ENCODE data around the gene LEFTY2.
"Not testable (repeated sequence)": the region's sequence is repeated elsewhere in the genome, so short reads cannot be mapped to it uniquely, and the experiment has no call there.

LEFTY2 gene

GRCh38 chr1:225950905-225951497 lies 10.0 kb upstream of the LEFTY2 start:
- no peak for DNase-seq

- no peak for DNase-seq
Observed at GRCh38 chr1:225949041-225949440, 8.0 kb upstream of the LEFTY2 start.

GRCh38 chr1:225946803-225947202 lies 5.8 kb upstream of the LEFTY2 start:
- DNase-seq, result no peak

GRCh38 chr1:225946082-225946620 lies 5.1 kb upstream of the LEFTY2 start:
- no peak for DNase-seq

GRCh38 chr1:225945564-225945963 lies 4.5 kb upstream of the LEFTY2 start:
- no peak for DNase-seq

GRCh38 chr1:225944951-225945350 lies 3.9 kb upstream of the LEFTY2 start:
- no peak for DNase-seq

GRCh38 chr1:225944387-225944786 lies 3.4 kb upstream of the LEFTY2 start:
- DNase-seq, result no peak

GRCh38 chr1:225943582-225943981 lies 2.6 kb upstream of the LEFTY2 start:
- DNase-seq, result no peak

- DNase-seq, result peak; percentile 75
Observed at GRCh38 chr1:225942574-225942973, 1.6 kb upstream of the LEFTY2 start.

GRCh38 chr1:225941942-225942222 lies 862 bp upstream of the LEFTY2 start:
- no peak for DNase-seq

GRCh38 chr1:225940385-225941151 lies 452 bp downstream of the LEFTY2 start:
- no peak for DNase-seq

GRCh38 chr1:225939939-225940310 lies 1.1 kb downstream of the LEFTY2 start:
- DNase-seq, result not testable (repeated sequence)

- DNase-seq, result not testable (repeated sequence)
Observed at GRCh38 chr1:225939097-225939938, 1.7 kb downstream of the LEFTY2 start.

GRCh38 chr1:225937048-225937968 lies 3.7 kb downstream of the LEFTY2 start:
- DNase-seq, result peak; percentile 82

GRCh38 chr1:225936523-225936922 lies 4.5 kb downstream of the LEFTY2 start:
- DNase-seq, result peak; percentile 45

GRCh38 chr1:225936086-225936485 lies 4.9 kb downstream of the LEFTY2 start:
- peak; percentile 41 for DNase-seq

- DNase-seq, result no peak
Observed at GRCh38 chr1:225934711-225935110, 6.3 kb downstream of the LEFTY2 start.

- DNase-seq, result no peak
Observed at GRCh38 chr1:225933072-225933471, 7.9 kb downstream of the LEFTY2 start.

GRCh38 chr1:225931270-225932136 lies 9.5 kb downstream of the LEFTY2 start:
- no peak for DNase-seq

- DNase-seq, result no peak
Observed at GRCh38 chr1:225930566-225930965, 10.5 kb downstream of the LEFTY2 start.

- not testable (repeated sequence) for DNase-seq
Observed at GRCh38 chr1:225929462-225929861, 11.6 kb downstream of the LEFTY2 start.

Measured in DMS53 (cell line).